ENCODE measurements around the gene ABLIM1. TPM values are rescaled to one million over a fixed set of nuclear protein-coding genes. Genes with fewer than 3 reads are reported as not detected.

Gene ABLIM1
- total and polyA plus RNA-seq, 2 of the 13 experiments (the other 11 are each of a cell fraction or from before 2014, with no cell fraction given), result 59.4 to 92.7 TPM

GRCh38 chr10:114613237-114613979, 44.7 kb downstream of the ABLIM1 start (continued):
- TF ChIP-seq RCOR2 (CRISPR knock-in tag; IDR thresholded peaks at IDR 0.05) (no peak), SP5 (CRISPR knock-in tag; IDR thresholded peaks at IDR 0.05; ENCODE audit: borderline replicate concordance, low read depth) (no peak), SRY (CRISPR knock-in tag; IDR thresholded peaks at IDR 0.05) (no peak), TERF1 (CRISPR knock-in tag; IDR thresholded peaks at IDR 0.05) (no peak), NKX3-1 (CRISPR knock-in tag; IDR thresholded peaks at IDR 0.05) (no peak), ZKSCAN5 (CRISPR knock-in tag; IDR thresholded peaks at IDR 0.05) (no peak), PRPF4 (IDR thresholded peaks at IDR 0.05; ENCODE audit: low read depth, low read length, poor library complexity, severe bottlenecking) (no peak), AKAP8 (CRISPR knock-in tag; IDR thresholded peaks at IDR 0.05) (no peak), JUN (CRISPR knock-in tag; IDR thresholded peaks at IDR 0.05) (no peak), HNRNPH1 (optimal IDR thresholded peaks at IDR 0.05; ENCODE audit: low read depth, low read length) (no peak), ATF1 (CRISPR knock-in tag; IDR thresholded peaks at IDR 0.05) (no peak), HIC2 (CRISPR knock-in tag; IDR thresholded peaks at IDR 0.05; ENCODE audit: low read depth) (peak; percentile 14; the same call in 1 of the 2 replicates), ZNF678 (CRISPR knock-in tag; IDR thresholded peaks at IDR 0.05) (no peak), MAF1 (CRISPR knock-in tag; IDR thresholded peaks at IDR 0.05; ENCODE audit: borderline replicate concordance) (no peak), MEF2D (CRISPR knock-in tag; IDR thresholded peaks at IDR 0.05) (no peak), ZFY (CRISPR knock-in tag; IDR thresholded peaks at IDR 0.05) (peak; percentile 24; the same call in 1 of the 2 replicates), ZNF773 (CRISPR knock-in tag; IDR thresholded peaks at IDR 0.05; ENCODE audit: borderline replicate concordance) (no peak), ZBTB7A (CRISPR knock-in tag; IDR thresholded peaks at IDR 0.05) (no peak), MZF1 (CRISPR knock-in tag; IDR thresholded peaks at IDR 0.05; ENCODE audit: borderline replicate concordance) (no peak), ZNF577 (CRISPR knock-in tag; IDR thresholded peaks at IDR 0.05; ENCODE audit: borderline replicate concordance, low read depth) (no peak), KDM6A (CRISPR knock-in tag; IDR thresholded peaks at IDR 0.05; ENCODE audit: low read depth) (no peak), ZNF510 (CRISPR knock-in tag; IDR thresholded peaks at IDR 0.05; ENCODE audit: low read depth) (no peak), MTA3 (CRISPR knock-in tag; IDR thresholded peaks at IDR 0.05) (no peak)
- TF ChIP-seq, protein P1, sequence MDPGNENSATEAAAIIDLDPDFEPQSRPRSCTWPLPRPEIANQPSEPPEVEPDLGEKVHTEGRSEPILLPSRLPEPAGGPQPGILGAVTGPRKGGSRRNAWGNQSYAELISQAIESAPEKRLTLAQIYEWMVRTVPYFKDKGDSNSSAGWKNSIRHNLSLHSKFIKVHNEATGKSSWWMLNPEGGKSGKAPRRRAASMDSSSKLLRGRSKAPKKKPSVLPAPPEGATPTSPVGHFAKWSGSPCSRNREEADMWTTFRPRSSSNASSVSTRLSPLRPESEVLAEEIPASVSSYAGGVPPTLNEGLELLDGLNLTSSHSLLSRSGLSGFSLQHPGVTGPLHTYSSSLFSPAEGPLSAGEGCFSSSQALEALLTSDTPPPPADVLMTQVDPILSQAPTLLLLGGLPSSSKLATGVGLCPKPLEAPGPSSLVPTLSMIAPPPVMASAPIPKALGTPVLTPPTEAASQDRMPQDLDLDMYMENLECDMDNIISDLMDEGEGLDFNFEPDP (CRISPR knock-in tag; conservative IDR thresholded peaks at IDR 0.05), result 0 out of 2 replicates have a peak, but pooled peaks have one; percentile 9
- TF ChIP-seq, protein P2, sequence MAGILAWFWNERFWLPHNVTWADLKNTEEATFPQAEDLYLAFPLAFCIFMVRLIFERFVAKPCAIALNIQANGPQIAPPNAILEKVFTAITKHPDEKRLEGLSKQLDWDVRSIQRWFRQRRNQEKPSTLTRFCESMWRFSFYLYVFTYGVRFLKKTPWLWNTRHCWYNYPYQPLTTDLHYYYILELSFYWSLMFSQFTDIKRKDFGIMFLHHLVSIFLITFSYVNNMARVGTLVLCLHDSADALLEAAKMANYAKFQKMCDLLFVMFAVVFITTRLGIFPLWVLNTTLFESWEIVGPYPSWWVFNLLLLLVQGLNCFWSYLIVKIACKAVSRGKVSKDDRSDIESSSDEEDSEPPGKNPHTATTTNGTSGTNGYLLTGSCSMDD (CRISPR knock-in tag; IDR thresholded peaks at IDR 0.05), result no peak
- TF ChIP-seq, protein P3, sequence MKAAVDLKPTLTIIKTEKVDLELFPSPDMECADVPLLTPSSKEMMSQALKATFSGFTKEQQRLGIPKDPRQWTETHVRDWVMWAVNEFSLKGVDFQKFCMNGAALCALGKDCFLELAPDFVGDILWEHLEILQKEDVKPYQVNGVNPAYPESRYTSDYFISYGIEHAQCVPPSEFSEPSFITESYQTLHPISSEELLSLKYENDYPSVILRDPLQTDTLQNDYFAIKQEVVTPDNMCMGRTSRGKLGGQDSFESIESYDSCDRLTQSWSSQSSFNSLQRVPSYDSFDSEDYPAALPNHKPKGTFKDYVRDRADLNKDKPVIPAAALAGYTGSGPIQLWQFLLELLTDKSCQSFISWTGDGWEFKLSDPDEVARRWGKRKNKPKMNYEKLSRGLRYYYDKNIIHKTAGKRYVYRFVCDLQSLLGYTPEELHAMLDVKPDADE (CRISPR knock-in tag; IDR thresholded peaks at IDR 0.05), result no peak

Measured in HepG2 (cell line).